Testis (tissue), 3 donors: ENCODE measurements around the gene CHST10. TPM values are rescaled to one million over a fixed set of nuclear protein-coding genes. Genes with fewer than 3 reads are reported as not detected.

Experiments
- DNase-seq: peaks from one replicate; pipeline ENCODE4 v3.0.0-alpha.2; 2019
- H3K27ac ChIP-seq, 2 donors: fragments of 200-600 bp; sonication (generic); one replicate each; pipeline ENCODE4 v1.5.1; 2019
- H3K27me3 ChIP-seq: fragments of 200-600 bp; sonication (generic); one replicate; pipeline ENCODE4 v1.5.1; 2019
- H3K36me3 ChIP-seq: fragments of 200-600 bp; sonication (generic); one replicate; pipeline ENCODE4 v1.5.1; 2017; ENCODE audit warnings: low read depth; ENCODE audit errors: missing control alignments
- H3K4me1 ChIP-seq: fragments of 200-600 bp; sonication (generic); one replicate; pipeline ENCODE4 v1.5.1; 2019
- H3K4me3 ChIP-seq, 2 donors: fragments of 200-600 bp; sonication (generic); one replicate each; pipeline ENCODE4 v1.5.1; 2017 to 2019
- H3K9me3 ChIP-seq: fragments of 200-600 bp; sonication (generic); one replicate; pipeline ENCODE4 v1.5.1; 2017
- POLR2A ChIP-seq: fragments of 450-650 bp; IDR thresholded peaks from one replicate; pipeline ENCODE4 v1.6.1; 2017; ENCODE audit warnings: antibody characterized with exemption, mild to moderate bottlenecking, moderate library complexity
- WGBS, 2 donors: methylation state at CpG; one replicate each; pipeline ENCODE4 v1.1.5; 2018; 5-methylcytosine and 5-hydroxymethylcytosine counted together
- intact Hi-C: fragments of 100-400 bp; cut with DNase I; formaldehyde crosslinking; loops from one replicate; pipeline ENCODE4 v1.15.1; 2023; ENCODE audit warnings: low total_unique reads
- polyA plus RNA-seq: library from polyadenylated mRNA; stranded (reverse); fragments of 350-450 nt; fragmentation: Illumina TruSeq; extraction: RNeasy Lipid Tissue Mini Kit (QIAGEN cat#74804); gene quantifications from one replicate; pipeline ENCODE4 v1.2.3, GENCODE V29; 2014; ENCODE audit warnings: low read depth, low replicate concordance; ENCODE audit not compliant: insufficient read depth
- total RNA-seq, 2 donors: library from RNA; depleted of rRNA; stranded (reverse); fragments of >200 nt; gene quantifications; one replicate each; pipeline ENCODE4 v1.2.3, GENCODE V29; 2016
- TF ChIP-seq, protein P1 (sequence below), 3 experiments: fragments of 450-650 bp in 2 of 3; fragments of 200-600 bp in 1 of 3; sonication (generic) in 1 of 3; IDR thresholded peaks; one replicate each; pipeline ENCODE4 v1.5.1; 2016 to 2019; ENCODE audit warnings: antibody characterized with exemption in 3 of 3, mild to moderate bottlenecking in 2 of 3, moderate library complexity in 1 of 3

CHST10 gene
- total and polyA plus RNA-seq, 3 donors from 2014 or later, result 14.6 to 21.5 (median 14.8) TPM

DNA sequence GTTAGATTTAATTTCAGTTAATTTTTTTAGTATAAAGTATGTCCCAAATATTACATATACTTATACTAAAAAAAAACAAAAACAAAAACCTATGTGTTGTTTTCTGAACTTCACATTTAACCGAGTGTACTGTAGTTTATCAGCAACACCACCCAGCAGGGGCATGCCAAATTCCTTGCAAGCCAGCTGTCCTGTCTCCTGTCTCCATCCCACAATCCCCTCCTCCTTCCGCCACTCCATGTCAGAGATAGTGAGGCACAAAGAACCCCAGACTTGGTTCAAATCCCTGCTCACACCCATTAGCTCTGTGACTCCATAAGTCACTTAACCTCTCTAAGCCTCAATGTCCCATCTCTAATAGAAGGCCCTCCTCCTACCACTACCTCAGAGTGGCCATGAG is 9.4 kb downstream of the CHST10 start:
- 74 to 78% methylated on average over 2 of the region's 2 CpGs for WGBS, 2 donors
- TF ChIP-seq, protein P1, sequence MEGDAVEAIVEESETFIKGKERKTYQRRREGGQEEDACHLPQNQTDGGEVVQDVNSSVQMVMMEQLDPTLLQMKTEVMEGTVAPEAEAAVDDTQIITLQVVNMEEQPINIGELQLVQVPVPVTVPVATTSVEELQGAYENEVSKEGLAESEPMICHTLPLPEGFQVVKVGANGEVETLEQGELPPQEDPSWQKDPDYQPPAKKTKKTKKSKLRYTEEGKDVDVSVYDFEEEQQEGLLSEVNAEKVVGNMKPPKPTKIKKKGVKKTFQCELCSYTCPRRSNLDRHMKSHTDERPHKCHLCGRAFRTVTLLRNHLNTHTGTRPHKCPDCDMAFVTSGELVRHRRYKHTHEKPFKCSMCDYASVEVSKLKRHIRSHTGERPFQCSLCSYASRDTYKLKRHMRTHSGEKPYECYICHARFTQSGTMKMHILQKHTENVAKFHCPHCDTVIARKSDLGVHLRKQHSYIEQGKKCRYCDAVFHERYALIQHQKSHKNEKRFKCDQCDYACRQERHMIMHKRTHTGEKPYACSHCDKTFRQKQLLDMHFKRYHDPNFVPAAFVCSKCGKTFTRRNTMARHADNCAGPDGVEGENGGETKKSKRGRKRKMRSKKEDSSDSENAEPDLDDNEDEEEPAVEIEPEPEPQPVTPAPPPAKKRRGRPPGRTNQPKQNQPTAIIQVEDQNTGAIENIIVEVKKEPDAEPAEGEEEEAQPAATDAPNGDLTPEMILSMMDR (IDR thresholded peaks at IDR 0.05), result no peak
- TF ChIP-seq POLR2A, result no peak
- no peaks in the 10 kb centered on the region for H3K4me1 ChIP-seq
- DNase-seq, result no peak
- H3K4me3 ChIP-seq, result no peak overlapping the region
- no peaks in the 10 kb centered on the region for H3K27me3 ChIP-seq
- H3K27ac ChIP-seq, result no peak overlapping the region
- H3K36me3 ChIP-seq, result no peaks in the 10 kb centered on the region
- intact Hi-C loops, result no loop called here
- no peaks in the 10 kb centered on the region for H3K9me3 ChIP-seq

DNA sequence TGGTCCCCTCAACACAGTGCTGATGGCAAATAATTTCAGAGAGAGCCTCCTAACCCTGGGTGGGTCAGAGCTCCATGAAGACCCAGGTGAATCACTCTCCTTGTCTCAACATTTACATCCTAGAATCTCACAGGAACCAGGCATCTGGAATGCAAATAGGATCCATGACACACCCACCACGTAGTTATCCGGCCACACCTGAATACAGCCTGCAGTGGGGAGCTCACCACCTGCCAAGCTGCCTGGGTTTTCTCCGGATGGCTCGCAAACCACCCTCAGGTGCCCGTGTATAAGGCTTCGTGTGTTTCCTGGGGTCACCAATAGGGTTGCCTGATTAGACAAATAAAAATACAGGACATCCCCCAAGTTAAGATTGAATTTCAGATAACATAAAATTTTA is 9.9 kb downstream of the CHST10 start:
- no peaks in the 10 kb centered on the region for H3K36me3 ChIP-seq
- no peaks in the 10 kb centered on the region for H3K9me3 ChIP-seq
- no peaks in the 10 kb centered on the region for H3K27me3 ChIP-seq
- 94 to 95% methylated on average over 6 of the region's 6 CpGs for WGBS, 2 donors
- no peak for DNase-seq
- H3K27ac ChIP-seq, result no peak overlapping the region
- no peak for TF ChIP-seq POLR2A
- TF ChIP-seq, protein P1 (IDR thresholded peaks at IDR 0.05), result no peak
- no peaks in the 10 kb centered on the region for H3K4me1 ChIP-seq
- no peak overlapping the region for H3K4me3 ChIP-seq
- intact Hi-C loops, result no loop called here

DNA sequence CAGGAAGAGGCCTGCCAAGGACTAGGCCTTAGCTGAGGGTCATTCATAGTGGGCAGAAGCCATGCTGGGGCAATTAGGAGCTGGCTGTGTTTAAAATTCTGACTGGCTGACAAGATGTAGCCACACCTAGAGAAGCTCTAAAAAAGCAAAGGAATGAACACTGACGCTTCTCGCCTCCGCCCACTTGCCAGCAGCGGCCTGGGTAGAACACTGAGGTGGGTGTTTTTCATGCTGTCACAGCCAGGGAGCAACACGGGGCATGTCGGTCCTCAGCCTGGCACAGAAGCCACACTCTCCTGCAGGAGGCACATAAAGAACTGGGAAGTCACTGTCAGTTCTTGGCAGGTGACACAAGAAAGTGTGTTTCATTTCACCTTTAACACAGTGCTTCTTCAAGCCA is 10.4 kb downstream of the CHST10 start:
- Histone ChIP-seq H3K27ac (no peak overlapping the region), H3K4me1 (no peaks in the 10 kb centered on the region), H3K4me3 (no peak overlapping the region), H3K27me3 (no peaks in the 10 kb centered on the region), H3K36me3 (no peaks in the 10 kb centered on the region), H3K9me3 (no peaks in the 10 kb centered on the region)
- intact Hi-C loops, result no loop called here
- WGBS, 2 donors, result 60 to 75% methylated on average over 5 to 6 of the region's 6 CpGs
- no peak for DNase-seq
- TF ChIP-seq, protein P1 (IDR thresholded peaks at IDR 0.05), result no peak
- no peak for TF ChIP-seq POLR2A

DNA sequence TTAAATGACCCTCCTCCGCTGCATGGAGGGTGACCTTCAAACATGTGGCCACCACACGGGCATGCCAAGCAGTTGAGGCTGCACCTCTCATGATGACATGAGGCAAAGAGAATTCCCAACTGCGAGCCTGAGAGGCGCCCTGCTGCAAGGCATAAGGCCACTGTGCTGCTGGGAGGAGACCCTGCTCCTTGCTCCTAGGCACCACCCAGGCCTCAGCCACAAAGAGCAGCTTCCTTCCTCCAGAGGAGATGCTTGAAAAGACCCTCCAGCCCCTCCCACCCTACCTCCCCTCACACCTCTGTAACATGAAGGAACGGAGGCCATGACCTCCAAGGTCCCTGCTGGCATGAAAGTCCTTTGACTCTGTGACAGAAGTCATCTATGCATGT is 11.4 kb downstream of the CHST10 start:
- 87 to 93% methylated on average over 4 to 5 of the region's 5 CpGs for WGBS, 2 donors
- Histone ChIP-seq H3K27me3 (no peaks in the 10 kb centered on the region), H3K4me3 (no peak overlapping the region), H3K27ac (no peak overlapping the region), H3K36me3 (no peaks in the 10 kb centered on the region), H3K9me3 (no peaks in the 10 kb centered on the region), H3K4me1 (no peaks in the 10 kb centered on the region)
- no peak for DNase-seq
- TF ChIP-seq, protein P1 (IDR thresholded peaks at IDR 0.05), result no peak
- no peak for TF ChIP-seq POLR2A
- intact Hi-C loops, result no loop called here

DNA sequence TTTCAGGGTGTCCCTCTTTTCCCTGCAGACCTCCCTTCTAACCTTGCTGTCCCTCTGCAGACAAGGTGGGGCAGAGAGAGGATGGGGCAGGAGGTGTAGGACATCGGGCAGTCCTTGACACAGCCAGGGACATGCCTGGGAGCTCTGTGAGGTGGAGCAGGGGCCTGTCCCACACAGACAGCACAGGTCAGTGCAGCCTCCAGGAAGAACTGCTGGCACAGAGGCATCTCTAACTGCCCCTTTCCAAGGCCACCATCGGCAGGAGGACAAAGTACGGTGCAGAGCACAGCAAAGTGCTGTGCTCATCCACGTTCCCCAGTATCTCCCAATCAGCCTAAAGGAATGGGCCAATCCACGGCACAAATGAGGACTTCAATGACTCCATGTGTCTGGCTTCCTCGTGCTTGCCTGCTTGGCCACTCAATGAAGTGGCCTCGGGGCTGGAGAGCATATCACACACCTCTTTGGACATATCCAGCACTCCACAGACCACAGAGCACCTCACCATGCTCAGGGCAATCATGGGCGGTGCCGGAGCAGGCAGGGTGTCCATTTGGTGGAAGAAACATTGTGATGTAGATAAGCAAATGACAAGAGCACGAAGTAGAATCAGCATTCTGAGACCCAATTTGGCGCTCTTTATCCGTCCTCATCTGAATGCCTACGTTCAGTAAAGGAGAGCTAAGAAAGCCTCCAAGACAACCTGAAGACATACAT is 11.9 kb downstream of the CHST10 start:
- no peak for TF ChIP-seq POLR2A
- TF ChIP-seq, protein P1 (IDR thresholded peaks at IDR 0.05), result no peak
- intact Hi-C loops, result no loop called here
- no peaks in the 10 kb centered on the region for H3K36me3 ChIP-seq
- no peaks in the 10 kb centered on the region for H3K9me3 ChIP-seq
- no peaks in the 10 kb centered on the region for H3K4me1 ChIP-seq
- H3K27me3 ChIP-seq, result no peaks in the 10 kb centered on the region
- no peak overlapping the region for H3K27ac ChIP-seq
- H3K4me3 ChIP-seq, result no peak overlapping the region
- no peak for DNase-seq
- WGBS, 2 donors, result 93% methylated on average over 9 to 13 of the region's 13 CpGs
